HG03571 (cell line): ENCODE data around the gene BCAR3.
A peak's percentile ranks its signal among the peaks of the same experiment; 100 is the strongest.
"Not testable (repeated sequence)": the region's sequence is repeated elsewhere in the genome, so short reads cannot be mapped to it uniquely, and the experiment has no call there.

Experiments
- ATAC-seq: cut with Tn5 transposase; IDR thresholded peaks from one replicate; pipeline ENCODE4 v1.9.1; 2021; ENCODE audit not compliant: unreplicated experiment

Gene BCAR3

GRCh38 chr1:93690341-93690740 is 8.7 kb upstream of the BCAR3 start:
- no peak for ATAC-seq

GRCh38 chr1:93689521-93690223 is 8.0 kb upstream of the BCAR3 start:
- no peak for ATAC-seq

DNA sequence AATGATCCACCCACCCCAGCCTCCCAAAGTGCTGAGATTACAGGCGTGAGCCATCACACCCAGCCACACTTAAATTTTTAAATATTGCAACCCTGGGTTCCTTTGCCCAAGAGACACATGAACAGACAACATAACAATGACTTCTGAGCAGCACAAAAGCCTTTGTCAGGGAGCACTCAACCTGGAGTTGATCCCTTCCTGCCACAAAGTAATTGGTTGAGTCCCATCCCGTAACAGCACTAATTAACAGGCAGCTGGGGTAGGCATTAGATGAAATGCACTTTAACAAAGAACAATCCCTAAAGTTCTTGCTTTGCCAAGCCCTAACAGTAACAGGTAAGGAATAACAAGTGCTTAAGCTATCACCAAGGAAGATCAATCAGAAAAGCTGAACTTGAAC is 5.9 kb upstream of the BCAR3 start:
- ATAC-seq = no peak

DNA sequence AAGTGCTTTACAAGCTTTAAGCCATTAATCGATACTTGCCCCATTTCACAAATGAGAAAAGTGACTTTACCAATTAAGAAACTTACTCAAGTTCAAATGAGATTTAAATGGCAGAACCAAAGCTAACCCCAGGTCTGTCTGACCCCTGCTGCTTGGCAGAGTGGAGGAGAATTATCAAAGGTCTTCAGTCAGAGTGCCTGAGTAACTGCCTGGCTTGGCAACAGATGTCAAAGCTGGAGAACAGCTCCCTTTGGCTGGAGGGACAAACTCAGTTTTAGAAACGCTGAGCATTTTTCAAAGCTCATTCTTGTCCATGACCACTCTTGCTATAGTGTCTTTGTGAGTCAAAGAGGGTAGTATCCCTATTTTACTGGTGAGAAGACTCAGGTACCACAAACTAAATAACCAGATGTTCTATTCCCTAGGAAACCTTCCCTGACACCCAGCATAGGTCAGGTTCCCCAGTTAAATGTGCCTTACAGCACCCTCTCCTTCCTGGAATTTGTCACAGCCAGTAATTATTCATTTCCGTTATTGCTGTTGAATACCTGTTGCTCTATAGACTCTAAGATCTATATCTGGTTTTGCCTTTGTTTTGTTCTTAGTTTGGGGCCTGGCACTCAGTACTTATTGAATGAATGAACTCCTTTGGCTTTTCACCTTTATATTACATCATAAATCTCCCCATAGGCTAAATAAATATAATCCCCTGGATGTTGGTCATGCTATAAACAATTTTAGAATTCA is 5.0 kb upstream of the BCAR3 start:
- ATAC-seq = no peak

- no peak for ATAC-seq
Measured at GRCh38 chr1:93685918-93686317, 4.3 kb upstream of the BCAR3 start.

DNA sequence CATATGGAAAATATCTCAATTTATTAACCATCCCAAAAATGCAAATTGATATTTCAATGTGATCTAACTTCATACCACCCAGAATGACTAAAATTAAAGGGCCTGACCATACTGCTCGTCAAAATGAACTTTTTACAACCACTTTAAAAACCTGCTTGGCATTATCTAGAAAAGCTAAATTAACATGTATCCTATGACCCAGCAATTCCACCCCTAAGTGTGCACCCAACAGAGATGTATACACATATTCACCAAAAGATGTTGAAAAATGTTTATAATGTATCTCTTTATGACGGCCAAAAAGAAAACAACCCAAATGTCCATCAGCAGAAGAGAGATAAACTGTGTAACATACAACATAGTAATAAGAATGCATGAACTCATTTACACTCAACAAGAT is 1.6 kb upstream of the BCAR3 start:
- ATAC-seq = no peak

DNA sequence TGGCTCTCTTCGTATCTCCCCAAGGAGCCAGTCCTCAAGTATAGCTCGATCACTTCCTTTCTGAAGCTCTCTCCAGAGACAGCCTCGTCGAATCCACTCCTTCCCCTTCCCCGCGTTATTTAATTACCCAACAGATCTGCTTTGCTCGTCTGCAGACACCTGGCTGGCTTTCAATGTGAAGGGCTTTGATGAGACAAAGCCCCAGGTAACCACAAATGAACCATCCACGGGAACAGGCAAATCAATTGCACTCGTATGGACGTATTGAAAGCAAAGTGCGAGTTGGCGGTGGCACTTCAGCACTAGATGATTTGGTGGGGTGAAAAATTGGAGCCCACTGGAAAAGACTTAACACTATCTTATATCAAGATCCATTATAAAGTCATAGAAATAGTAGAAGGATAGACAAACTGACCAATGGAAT is 364 bp upstream of the BCAR3 start:
- ATAC-seq = no peak

DNA sequence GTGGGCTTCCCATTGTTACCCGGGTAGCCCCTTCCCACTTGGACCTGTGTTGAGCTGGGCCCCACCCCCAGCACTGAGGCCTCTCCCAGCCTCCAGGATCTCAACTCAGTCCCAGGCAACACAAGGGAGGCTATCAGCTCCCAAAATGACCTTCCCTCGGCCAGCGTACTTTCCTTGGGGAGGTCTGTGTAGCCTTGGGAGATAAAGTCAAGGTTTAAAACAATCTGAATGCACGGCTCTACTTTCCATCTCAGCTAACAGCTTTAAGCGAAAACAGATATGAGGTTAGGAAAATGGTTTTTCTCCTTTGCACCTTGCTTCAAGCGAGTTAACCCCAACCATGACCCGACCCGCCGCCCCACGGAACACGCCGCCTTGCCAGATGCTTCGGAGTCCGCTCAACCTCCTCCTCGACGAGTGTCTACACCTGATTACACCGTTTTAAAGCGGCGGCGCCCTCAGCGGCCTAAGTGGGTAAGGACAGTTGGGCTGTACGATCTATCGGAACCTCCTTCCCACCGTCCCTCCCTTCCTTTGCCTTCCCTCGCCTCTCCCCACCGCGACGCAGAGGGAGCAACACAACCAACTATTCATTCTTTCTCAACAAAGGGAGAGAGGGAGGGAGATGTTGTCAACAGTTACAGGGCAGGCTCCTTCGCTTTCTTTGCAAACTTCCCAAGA is 1.1 kb downstream of the BCAR3 start:
- ATAC-seq = peak; percentile 61

DNA sequence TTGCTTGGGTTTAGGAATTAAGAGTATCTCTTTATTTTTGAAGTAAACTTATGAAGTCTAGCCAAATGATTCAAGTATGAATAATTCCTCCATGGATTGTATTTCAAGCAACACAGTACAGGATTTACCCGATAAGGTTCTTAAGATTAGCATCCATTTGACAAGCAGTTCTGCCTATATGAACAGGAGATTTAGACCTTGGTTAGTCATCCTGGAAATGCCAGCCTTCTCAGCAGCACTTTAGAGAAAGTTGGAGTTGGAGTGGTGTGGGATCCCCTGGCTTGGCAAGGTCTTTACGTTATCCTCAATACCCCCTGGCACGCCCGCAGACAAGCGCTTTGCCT is 1.6 kb downstream of the BCAR3 start:
- ATAC-seq = no peak

- ATAC-seq = no peak
Measured at GRCh38 chr1:93679546-93679945, 2.1 kb downstream of the BCAR3 start.

DNA sequence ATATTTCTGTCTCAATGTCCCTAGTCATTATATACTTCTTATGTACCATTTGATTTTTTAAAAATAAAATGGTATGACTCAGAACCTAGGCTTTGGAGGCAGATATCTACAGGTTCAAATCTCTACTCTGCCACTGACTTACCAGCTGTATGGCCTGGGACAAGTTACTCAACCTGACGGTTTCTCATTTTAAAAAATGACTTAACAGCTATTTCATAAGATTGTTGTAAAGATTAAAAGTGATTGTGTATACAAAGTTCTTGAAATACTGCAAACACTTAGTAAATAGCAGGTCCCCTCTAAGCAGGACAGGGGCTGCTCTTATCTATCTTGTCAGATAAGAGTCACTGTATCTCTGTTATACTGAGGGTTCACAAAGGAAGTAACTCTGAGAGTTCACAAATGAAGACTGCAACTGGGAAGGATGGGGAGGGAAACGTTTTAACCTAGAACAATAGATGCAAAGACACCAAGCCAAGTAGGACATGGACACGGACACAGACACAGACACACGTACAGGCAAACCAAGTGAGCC is 2.6 kb downstream of the BCAR3 start:
- ATAC-seq = no peak

DNA sequence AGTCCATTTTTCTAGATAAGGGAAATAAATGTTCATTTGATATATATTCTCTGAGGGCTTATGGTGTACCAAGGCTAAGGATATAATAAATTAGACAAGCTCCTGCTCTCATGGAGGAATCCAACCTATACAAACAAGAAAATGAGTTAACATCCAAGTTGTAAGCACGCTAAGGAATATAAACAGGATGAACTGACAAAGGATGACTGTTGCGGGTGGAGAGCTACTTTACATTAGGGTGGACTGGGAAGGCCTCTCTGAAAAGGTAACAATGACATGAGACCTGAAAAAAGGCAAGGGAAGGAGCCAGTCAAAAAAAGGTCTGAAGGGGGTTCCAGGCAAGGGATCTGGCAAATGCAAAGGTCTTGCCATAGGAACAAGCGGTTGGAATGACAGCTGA is 3.1 kb downstream of the BCAR3 start:
- no peak for ATAC-seq

GRCh38 chr1:93677729-93678128 is 3.9 kb downstream of the BCAR3 start:
- ATAC-seq = no peak

DNA sequence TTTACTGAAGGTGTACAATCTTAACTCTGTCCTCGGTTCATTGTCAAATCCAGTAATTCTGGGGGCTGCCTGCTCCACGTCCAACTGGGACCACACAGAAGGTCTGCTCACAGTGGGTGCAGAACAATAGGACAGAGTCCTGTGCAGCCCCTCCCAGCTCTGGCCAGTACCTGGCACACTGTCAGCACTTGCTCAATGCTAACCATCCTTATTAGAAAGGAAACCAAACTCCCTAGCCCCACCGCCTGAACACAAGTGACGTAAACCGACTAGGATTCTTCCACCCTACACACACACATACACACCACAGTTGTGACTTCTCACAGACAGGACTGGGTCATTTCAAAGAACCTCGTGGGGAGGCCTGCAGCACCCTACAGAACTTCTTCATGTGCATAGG is 5.2 kb downstream of the BCAR3 start:
- no peak for ATAC-seq

- ATAC-seq = no peak
Measured at GRCh38 chr1:93675931-93676330, 5.7 kb downstream of the BCAR3 start.

DNA sequence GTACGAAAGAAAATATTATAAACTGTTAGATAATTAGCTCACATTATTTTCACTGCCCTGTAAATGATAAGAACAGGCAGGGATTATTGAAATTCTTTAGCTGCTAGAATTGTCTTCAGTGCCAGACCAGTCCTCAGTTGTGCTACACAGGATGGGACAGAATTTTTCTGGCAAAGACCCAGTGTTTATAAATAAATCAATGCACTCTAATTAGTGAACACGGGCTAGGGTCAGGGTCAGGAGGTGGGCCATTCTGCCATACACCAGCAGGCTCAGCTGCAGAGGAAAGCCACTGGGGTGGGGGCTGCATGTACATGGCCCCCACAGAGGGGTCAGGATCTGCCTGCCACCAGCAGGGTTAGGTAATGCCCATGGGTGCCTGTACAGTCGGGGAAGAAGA is 6.4 kb downstream of the BCAR3 start:
- ATAC-seq = no peak

- not testable (repeated sequence) for ATAC-seq
Measured at GRCh38 chr1:93674071-93674470, 7.6 kb downstream of the BCAR3 start.

- ATAC-seq = no peak
Measured at GRCh38 chr1:93673163-93673829, 8.3 kb downstream of the BCAR3 start.

- ATAC-seq = no peak
Measured at GRCh38 chr1:93672477-93673162, 9.0 kb downstream of the BCAR3 start.

GRCh38 chr1:93672069-93672468 is 9.6 kb downstream of the BCAR3 start:
- no peak for ATAC-seq

GRCh38 chr1:93671099-93671621 is 10.5 kb downstream of the BCAR3 start:
- ATAC-seq = no peak
